Thyroid gland (tissue), 4 donors: ENCODE results near the gene STEAP3.

Source experiments
- CTCF ChIP-seq, 6 experiments: fragments of 200-600 bp in 3 of 6; fragments of 450-650 bp in 3 of 6; sonication (generic) in 3 of 6; IDR thresholded peaks; one replicate each; pipeline ENCODE4 v1.5.1; 2016 to 2019; ENCODE audit warnings: antibody characterized with exemption in 6 of 6, mild to moderate bottlenecking in 2 of 6, inconsistent platforms in 1 of 6, moderate library complexity in 1 of 6
- POLR2A ChIP-seq, 2 donors: fragments of 450-650 bp; IDR thresholded peaks; one replicate each; pipeline ENCODE4 v1.6.1; 2017; ENCODE audit warnings: antibody characterized with exemption in 2 of 2, mild to moderate bottlenecking in 2 of 2, moderate library complexity in 1 of 2

GRCh38 chr2:119196301-119197125 is 27.1 kb upstream of the STEAP3 start:
- TF ChIP-seq CTCF (IDR thresholded peaks at IDR 0.05) (no peak), POLR2A (IDR thresholded peaks at IDR 0.05) (no peak)
